GM19468 (cell line): ENCODE results near the gene CH25H.
"Not testable (repeated sequence)": the region's sequence is repeated elsewhere in the genome, so short reads cannot be mapped to it uniquely, and the experiment has no call there.

Experiments
- ATAC-seq: cut with Tn5 transposase; IDR thresholded peaks from one replicate; pipeline ENCODE4 v1.9.1; 2021; ENCODE audit warnings: mild to moderate bottlenecking, moderate library complexity, moderate number of reproducible peaks; ENCODE audit not compliant: unreplicated experiment; ENCODE audit errors: extremely low read depth

The CH25H gene

DNA sequence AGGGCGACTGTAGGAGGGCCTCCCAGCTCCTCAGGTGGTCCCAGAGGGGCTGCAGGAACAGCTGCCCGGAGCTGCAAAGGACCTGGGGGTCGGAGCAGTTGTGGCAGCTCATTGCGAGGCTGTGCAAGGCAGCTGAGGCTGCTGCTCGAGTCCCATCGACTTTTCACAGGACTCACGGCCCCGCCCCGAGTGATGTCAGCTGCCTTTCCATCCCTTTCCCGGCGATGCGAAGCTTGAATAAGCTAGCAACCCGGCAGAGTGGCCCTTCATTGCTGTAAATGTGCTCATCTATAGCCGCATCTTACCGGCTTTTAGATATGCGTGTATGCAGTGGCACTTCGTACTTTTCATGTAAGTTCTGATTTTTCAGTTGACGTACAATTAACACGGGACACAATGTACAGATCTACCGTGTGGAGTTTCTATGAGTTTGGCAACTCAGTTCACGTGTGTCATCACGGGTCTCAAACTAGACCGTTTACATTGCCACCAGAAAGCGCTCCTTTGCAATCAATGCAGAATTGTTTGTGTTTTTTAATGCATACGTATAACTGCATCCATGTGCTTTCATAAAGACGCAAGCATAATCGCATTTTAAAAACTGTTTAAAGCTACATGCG, at the start of gene CH25H:
CH25H (minus strand) TSS at position 137 of the 620 bp plus-strand sequence; CDS start at position 112, 25 bp downstream.
- no peak for ATAC-seq

DNA sequence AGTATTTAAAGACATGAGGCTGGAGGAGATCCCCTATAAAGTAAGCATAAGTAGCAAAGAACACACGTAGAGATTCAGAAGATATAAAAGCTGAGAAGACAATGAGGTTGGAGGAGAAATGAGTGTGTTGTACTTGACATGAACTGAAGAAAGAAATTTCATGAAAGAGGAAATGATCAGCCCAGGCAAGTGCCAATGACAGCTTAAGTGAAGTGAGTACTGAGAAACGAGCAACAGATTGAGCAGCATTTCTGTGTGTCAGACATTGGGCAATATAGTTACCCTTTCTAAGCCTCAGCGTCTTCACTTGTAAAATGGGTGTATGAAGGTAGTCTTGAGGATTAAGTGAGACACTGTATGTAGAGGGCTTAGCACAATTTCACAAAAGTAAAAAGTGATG, 49.2 kb upstream of the CH25H start:
- ATAC-seq = no peak

- no peak for ATAC-seq
Measured at GRCh38 chr10:89255793-89256192, 48.7 kb upstream of the CH25H start.

- ATAC-seq = not testable (repeated sequence)
Measured at GRCh38 chr10:89255091-89255579, 48.0 kb upstream of the CH25H start.

DNA sequence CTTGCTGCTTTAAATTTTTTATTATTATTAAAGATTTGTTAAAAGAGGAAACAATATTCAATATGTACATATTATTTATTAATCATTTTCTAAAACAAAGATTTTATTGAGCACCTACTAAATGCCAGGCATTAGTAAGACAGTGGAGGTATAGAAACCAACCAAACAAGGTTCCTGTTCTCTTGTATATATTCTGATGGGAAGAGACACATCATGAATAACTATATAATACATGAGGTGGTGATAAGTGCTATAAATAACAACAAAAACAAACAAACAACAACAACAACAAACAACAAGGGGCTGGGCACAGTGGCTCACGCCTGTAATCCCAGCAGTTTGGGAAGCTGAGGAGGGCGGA, 45.1 kb upstream of the CH25H start:
- no peak for ATAC-seq

DNA sequence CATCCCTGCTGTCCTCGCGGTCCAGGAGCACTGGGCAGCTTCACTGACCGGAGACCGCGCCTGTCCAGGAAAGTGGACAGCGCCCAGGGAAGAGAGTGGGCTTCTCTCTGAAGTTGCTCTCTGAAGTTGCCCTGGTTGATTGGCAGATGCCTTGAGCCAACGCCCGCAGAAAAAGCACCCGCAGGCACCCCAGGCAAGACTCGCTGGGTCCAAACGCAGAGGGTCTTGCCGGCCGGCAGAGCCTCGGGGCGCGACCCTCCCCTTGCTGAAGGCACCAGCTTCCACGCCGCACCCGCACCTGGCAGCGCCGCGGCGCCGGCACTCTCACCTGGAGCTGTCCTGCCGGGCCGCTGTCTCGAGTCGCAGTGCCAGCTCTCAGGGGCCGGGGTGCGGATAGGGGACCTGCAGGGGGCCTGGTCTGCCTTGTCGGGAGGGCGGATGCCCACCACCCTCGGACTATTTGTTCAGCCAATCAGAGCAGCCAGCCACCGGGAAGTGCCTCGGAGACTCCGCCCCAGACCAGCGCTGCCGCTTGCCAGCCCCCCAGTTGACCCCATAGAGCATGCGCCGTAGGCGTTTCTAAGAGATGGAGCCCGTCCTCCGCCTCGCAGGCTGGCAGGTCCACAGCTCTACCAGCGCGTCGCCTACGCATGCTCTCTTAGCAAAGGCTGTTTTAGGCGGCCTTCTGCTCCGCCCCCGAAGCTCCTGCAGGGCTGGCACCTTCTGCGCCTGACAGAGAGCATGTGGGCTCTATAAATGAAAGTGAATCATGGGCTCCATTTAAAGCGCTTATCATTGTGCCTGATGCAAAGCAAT, 44.5 kb upstream of the CH25H start, which contains the start of gene LIPA:
LIPA (minus strand) TSS at position 367 of the 816 bp plus-strand sequence. CDS start 4,127 bp downstream, outside the sequence.
- peak; percentile 96 for ATAC-seq

DNA sequence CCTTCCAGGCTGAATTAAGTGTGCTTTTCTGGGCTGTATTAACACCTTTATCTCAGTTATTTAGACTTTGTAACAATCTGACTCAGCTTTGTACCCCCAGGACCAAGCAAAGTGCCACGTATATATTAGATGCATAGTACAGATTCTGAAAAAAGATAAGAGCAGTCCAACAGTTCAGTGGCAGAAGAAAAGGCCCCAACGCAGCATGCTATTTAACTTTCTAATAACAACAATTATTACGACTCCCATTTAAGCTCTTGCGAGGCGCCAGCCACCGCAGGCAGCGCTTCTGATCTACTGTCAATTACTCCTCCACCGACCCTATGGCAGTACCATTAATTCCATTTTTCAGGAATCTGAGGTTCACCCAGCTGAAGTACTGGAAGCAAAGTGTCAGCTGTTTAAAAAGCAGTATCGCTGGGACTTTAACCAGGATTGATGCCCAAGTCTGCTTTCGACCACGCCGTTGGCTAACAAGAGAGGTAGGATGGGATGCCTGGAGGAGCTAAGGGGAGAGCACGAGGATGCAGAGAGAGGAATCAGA, 43.8 kb upstream of the CH25H start:
- no peak for ATAC-seq

- no peak for ATAC-seq
Measured at GRCh38 chr10:89248990-89249389, 41.9 kb upstream of the CH25H start.

GRCh38 chr10:89247623-89248022, 40.5 kb upstream of the CH25H start:
- not testable (repeated sequence) for ATAC-seq

DNA sequence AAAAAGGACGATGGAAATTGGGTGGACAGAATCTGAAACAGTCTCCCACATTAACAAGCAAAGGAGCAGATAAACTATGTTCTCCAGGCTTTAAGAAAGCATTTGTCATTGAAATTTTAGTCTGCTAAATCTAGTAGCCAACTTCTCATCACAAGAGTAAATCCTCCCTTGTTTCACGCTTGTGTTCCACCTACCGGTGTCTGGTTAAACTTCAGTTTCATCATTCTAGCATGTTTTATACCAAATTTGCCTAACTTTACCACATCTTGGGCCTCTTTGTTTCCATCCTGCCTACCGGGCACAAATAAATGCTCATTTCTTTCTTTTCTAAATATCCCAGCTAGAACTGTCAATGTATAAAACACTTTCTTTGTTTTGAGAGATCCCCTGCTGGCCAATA, 38.7 kb upstream of the CH25H start:
- no peak for ATAC-seq

DNA sequence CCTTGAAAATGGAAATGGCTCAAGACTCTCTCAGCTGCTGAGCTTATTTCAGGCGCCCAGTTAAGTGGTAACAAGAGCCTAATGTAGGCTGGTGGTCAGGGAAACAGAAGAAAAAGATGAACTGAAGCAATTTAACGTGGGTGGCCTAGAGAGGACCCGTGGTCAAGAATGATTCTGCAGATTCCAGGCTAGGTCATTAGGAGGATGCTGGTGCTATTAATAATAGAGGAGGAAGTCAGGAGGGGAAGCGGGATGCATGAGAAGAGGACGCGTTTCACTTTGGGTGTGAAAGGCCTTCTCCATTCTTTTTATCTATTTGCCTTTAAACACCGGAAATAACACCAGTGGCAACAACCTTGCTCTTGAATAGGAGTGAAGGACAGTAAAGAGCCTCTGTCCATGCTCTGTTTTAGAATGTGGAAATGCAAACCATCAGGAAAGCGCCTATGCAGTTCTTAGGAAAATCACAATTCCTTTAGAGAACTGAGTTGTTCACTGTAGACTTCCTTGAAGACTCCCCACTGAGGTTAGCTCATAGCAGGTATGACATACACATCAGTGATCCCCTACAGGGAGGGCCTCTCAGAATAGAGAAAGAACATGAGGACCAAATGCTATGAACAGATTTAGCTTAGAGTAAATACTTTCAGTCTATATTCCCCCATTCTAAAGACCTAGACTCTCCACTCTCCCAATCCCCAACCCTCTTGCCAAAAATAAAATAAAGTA, 35.9 kb upstream of the CH25H start:
- ATAC-seq = no peak

DNA sequence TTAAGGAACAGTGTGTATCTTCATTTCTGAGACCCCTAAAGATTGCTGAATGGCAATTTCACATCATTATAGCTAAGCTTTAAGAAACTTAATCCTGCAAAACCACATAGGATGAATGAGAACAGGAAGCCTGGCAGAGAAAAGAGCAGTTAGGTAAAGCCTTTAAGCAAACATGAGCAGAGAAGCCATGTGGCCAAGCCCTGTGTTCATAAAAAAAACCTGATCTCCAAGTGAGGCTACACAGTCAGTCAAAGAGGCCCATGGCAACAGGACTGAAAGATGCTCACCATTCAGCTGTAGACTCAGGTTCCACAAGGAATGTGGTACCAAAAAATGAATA, 35.2 kb upstream of the CH25H start:
- ATAC-seq = no peak

- ATAC-seq = no peak
Measured at GRCh38 chr10:89241486-89242344, 34.6 kb upstream of the CH25H start.

DNA sequence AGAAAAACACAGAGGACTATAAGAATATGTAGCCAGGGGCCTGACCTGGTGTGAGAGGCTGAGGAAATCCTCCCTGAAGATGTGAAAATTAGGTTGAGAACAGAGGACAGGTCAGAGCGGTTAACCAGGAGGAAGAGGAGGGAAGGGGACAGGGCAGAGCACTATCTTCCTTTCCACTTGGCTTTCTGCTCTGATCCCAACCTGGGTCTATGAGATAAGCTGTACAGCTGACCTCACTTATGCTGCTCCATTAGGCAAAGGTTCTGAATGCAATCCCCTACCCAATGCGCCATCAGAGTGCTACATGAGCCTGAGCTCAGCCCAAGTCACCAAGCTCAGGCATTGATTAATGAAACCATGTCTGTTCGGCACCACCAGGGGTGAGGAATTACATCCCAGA, 33.9 kb upstream of the CH25H start:
- no peak for ATAC-seq

DNA sequence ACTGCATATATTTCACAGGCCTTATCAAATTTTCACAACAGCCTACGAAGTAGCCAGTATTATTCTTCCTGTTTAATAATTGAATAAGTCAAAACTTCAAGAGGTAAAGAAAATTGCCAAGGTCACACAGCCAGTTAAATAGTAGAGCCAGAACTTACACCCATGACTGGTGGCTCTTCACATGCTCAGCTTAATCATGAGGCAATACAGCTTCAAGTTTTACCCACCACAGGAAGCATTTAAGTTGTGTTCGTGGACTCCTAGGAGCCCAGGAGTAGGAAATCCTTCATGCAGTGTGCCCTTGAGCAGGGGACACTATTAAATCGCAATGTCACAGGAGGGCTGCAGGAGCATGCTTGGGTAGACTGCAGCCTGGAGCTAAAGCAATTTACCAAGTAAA, 33.4 kb upstream of the CH25H start:
- no peak for ATAC-seq

DNA sequence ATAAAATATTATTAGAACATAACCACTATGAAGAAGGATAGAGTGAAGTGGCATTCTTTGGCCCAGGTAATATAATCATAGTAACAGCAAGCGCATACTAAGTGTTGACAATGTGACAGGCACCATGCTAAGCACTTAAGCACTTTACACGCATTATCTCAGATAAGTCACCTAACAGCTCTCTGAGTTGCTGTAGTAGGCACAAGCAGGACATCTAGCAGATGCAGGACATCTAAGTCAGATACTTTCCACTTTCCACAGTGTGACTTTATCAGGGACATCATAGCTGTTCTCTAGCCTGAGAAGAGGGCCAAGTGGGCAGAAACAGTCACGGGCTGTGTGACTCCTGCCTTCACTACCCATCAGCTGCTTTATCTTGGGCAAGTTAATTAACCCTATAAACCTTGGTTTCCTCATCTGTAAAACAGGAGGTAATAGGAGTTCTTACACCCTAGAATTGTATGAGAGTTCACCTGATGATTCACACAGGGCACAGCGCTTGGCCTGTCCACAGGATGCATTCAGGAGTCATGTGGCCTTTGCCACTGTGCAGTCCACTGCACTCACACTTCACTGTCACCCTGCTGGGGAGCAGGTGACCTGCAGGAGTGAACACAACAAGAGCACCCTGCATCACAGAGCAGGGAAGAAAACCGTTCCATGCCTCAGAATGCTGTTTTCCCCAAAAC, 32.0 kb upstream of the CH25H start:
- ATAC-seq = no peak

GRCh38 chr10:89237849-89238248, 30.7 kb upstream of the CH25H start:
- no peak for ATAC-seq

GRCh38 chr10:89236226-89236797, 29.2 kb upstream of the CH25H start:
- ATAC-seq = no peak
